ENCODE results near the gene SORL1. TPM values are rescaled to one million over a fixed set of nuclear protein-coding genes. Genes with fewer than 3 reads are reported as not detected.
"Not testable (repeated sequence)": the region's sequence is repeated elsewhere in the genome, so short reads cannot be mapped to it uniquely, and the experiment has no call there.

Gene SORL1
- 11.3 and 15.7 TPM in 2 replicates for total RNA-seq

GRCh38 chr11:121451986-121452608 is at the start of gene SORL1:
Gene SORL1 (plus strand): TSS chr11:121452314. CDS start chr11:121452332, 18 bp downstream.
- Histone ChIP-seq H3K27me3 (ENCODE audit: control insufficient read depth, insufficient read depth, low read length) (no peaks in the 10 kb centered on the region), H3K36me3 (ENCODE audit: control insufficient read depth, insufficient read depth, low read length) (no peaks in the 10 kb centered on the region), H3K4me3 (ENCODE audit: low read depth, low read length) (peak within 1 kb of the TSS; percentile 67)
- peak; percentile 38 for DNase-seq (ENCODE audit: low read depth)
- peak; percentile 83 for TF ChIP-seq CTCF (IDR thresholded peaks at IDR 0.05; ENCODE audit: insufficient read depth, low read length, severe bottlenecking)
- FAIRE-seq, result no peak

- no peak for TF ChIP-seq CTCF (IDR thresholded peaks at IDR 0.05; ENCODE audit: insufficient read depth, low read length, severe bottlenecking)
- DNase-seq (ENCODE audit: low read depth) (no peak), FAIRE-seq (no peak)
- Histone ChIP-seq H3K27me3 (ENCODE audit: control insufficient read depth, insufficient read depth, low read length) (no peaks in the 10 kb centered on the region), H3K36me3 (ENCODE audit: control insufficient read depth, insufficient read depth, low read length) (no peaks in the 10 kb centered on the region), H3K4me3 (ENCODE audit: low read depth, low read length) (no peak overlapping the region)
Measured at GRCh38 chr11:121405646-121406045, 46.5 kb upstream of the SORL1 start.

GRCh38 chr11:121406291-121406690 is 45.8 kb upstream of the SORL1 start:
- TF ChIP-seq CTCF (IDR thresholded peaks at IDR 0.05; ENCODE audit: insufficient read depth, low read length, severe bottlenecking), result no peak

GRCh38 chr11:121408830-121409229 is 43.3 kb upstream of the SORL1 start:
- FAIRE-seq (no peak), DNase-seq (ENCODE audit: low read depth) (no peak)
- TF ChIP-seq CTCF (IDR thresholded peaks at IDR 0.05; ENCODE audit: insufficient read depth, low read length, severe bottlenecking), result no peak
- Histone ChIP-seq H3K4me3 (ENCODE audit: low read depth, low read length) (no peak overlapping the region), H3K27me3 (ENCODE audit: control insufficient read depth, insufficient read depth, low read length) (no peaks in the 10 kb centered on the region), H3K36me3 (ENCODE audit: control insufficient read depth, insufficient read depth, low read length) (no peaks in the 10 kb centered on the region)

More at GRCh38 chr11:121406291-121406690, 45.8 kb upstream of the SORL1 start:
- H3K36me3 ChIP-seq (ENCODE audit: control insufficient read depth, insufficient read depth, low read length), result no peaks in the 10 kb centered on the region
- H3K27me3 ChIP-seq (ENCODE audit: control insufficient read depth, insufficient read depth, low read length), result no peaks in the 10 kb centered on the region
- FAIRE-seq, result peak; percentile 60
- no peak overlapping the region for H3K4me3 ChIP-seq (ENCODE audit: low read depth, low read length)
- no peak for DNase-seq (ENCODE audit: low read depth)

GRCh38 chr11:121410041-121410440 is 42.1 kb upstream of the SORL1 start:
- not testable (repeated sequence) for H3K4me3 ChIP-seq (ENCODE audit: low read depth, low read length); H3K27me3 ChIP-seq (ENCODE audit: control insufficient read depth, insufficient read depth, low read length); FAIRE-seq; DNase-seq (ENCODE audit: low read depth); H3K36me3 ChIP-seq (ENCODE audit: control insufficient read depth, insufficient read depth, low read length)

- not testable (repeated sequence) for DNase-seq (ENCODE audit: low read depth); FAIRE-seq; H3K4me3 ChIP-seq (ENCODE audit: low read depth, low read length); H3K27me3 ChIP-seq (ENCODE audit: control insufficient read depth, insufficient read depth, low read length); H3K36me3 ChIP-seq (ENCODE audit: control insufficient read depth, insufficient read depth, low read length)
Measured at GRCh38 chr11:121411330-121411729, 40.8 kb upstream of the SORL1 start.

GRCh38 chr11:121412000-121412587 is 40.0 kb upstream of the SORL1 start:
- DNase-seq (ENCODE audit: low read depth) (no peak), FAIRE-seq (no peak)
- H3K27me3 ChIP-seq (ENCODE audit: control insufficient read depth, insufficient read depth, low read length), result no peaks in the 10 kb centered on the region
- H3K36me3 ChIP-seq (ENCODE audit: control insufficient read depth, insufficient read depth, low read length), result no peaks in the 10 kb centered on the region
- H3K4me3 ChIP-seq (ENCODE audit: low read depth, low read length), result no peak overlapping the region
- no peak for TF ChIP-seq CTCF (IDR thresholded peaks at IDR 0.05; ENCODE audit: insufficient read depth, low read length, severe bottlenecking)
